Pancreas (tissue), 10 donors: ENCODE measurements around the gene STK10. TPM values are rescaled to one million over a fixed set of nuclear protein-coding genes. Genes with fewer than 3 reads are reported as not detected.

Experiments
- ATAC-seq, 4 donors: fragments of 200-7000 bp; cut with Tn5 transposase; one replicate each; pipeline versions ENCODE4 v1.8.0 to v1.9.1; 2020; ENCODE audit warnings: mild to moderate bottlenecking in 4 of 4, moderate library complexity in 4 of 4
- DNase-seq, 6 donors: peaks; one replicate each; pipeline ENCODE4 v3.0.0-alpha.2; 2020
- FAIRE-seq: peaks from 2 replicates; lab custom pipeline; 2012; peaks lifted over from hg19 to GRCh38; lab: Jason Lieb, UNC
- H3K27ac ChIP-seq, 4 donors: fragments of 200-600 bp; sonication (generic); 1 replicate in 3 of 4; 2 replicates in 1 of 4; pipeline versions ENCODE4 v1.5.0 to v1.8.0; 2020
- H3K27me3 ChIP-seq, 4 donors: fragments of 200-600 bp; one replicate each; pipeline ENCODE4 v1.8.0; 2021
- H3K36me3 ChIP-seq, 3 donors: fragments of 200-600 bp; sonication (generic) in 1 of 3; one replicate each; pipeline versions ENCODE4 v1.5.0 to v1.8.0; 2020 to 2021
- H3K4me1 ChIP-seq, 3 donors: fragments of 200-600 bp; one replicate each; pipeline ENCODE4 v1.8.0; 2021
- H3K4me3 ChIP-seq, 4 donors: fragments of 200-600 bp; sonication (generic) in 2 of 4; one replicate each; pipeline versions ENCODE4 v1.5.0 to v1.8.0; 2020 to 2021
- H3K9me3 ChIP-seq, 4 donors: fragments of 200-600 bp; one replicate each; pipeline ENCODE4 v1.8.0; 2021
- CTCF ChIP-seq, 4 donors: fragments of 200-600 bp; sonication (generic) in 3 of 4; IDR thresholded peaks; one replicate each; pipeline versions ENCODE4 v1.5.0 to v1.8.0; 2021; ENCODE audit warnings: antibody characterized with exemption in 4 of 4
- WGBS, 2 donors: extraction: QIAGEN DNeasy Blood & Tissue Kit; methylation state at CpG; one replicate each; pipeline ENCODE4 v1.1.7; 2013; 5-methylcytosine and 5-hydroxymethylcytosine counted together
- intact Hi-C, 3 donors: fragments of 100-400 bp; cut with DNase I; formaldehyde crosslinking; loops; one replicate each; pipeline versions ENCODE4 v1.11.1 to v1.14.2; 2022
- polyA plus RNA-seq, 2 donors: library from polyadenylated mRNA; stranded (reverse); fragments of 200-250 nt; gene quantifications; one replicate each; pipeline ENCODE4 v1.2.3, GENCODE V29; 2013
- total RNA-seq, 6 donors: library from RNA; stranded (reverse); fragmentation: NEBNext Ultra II Directional in 4 of 6; extraction: Animal tissue kit (Norgen Biotek cat#: 25700) in 4 of 6; gene quantifications; one replicate each; pipeline versions ENCODE4 v1.2.1 to v1.2.4, GENCODE V29; 2021 to 2023
- donor health status: healthy with polysubstance abuse.
- donor health status: DM: no; HTN: no; CAD: no; lungs with moderate emphysema.
- donor health status: DM: no; HTN: no; CAD: no.
- donor health status: control.
- donor health status: control.
- donor health status: Bipolar disorder and iron deficiency.
- donor health status: DM: yes; HTN: yes; CAD: no.
- donor health status: DM: no; HTN: no; CAD: no.
- donor health status: DM: no; HTN: no; CAD: no.
- donor health status: DM: yes; HTN: yes; CAD: no.

STK10 gene
- total and polyA plus RNA-seq, 8 donors = 4.1 to 16.3 (median 7.3) TPM

- 66 to 69% methylated on average over 10 of the region's 10 CpGs for WGBS, 2 donors
- no peak for TF ChIP-seq CTCF (IDR thresholded peaks at IDR 0.05)
- Histone ChIP-seq H3K9me3 (no peaks in the 10 kb centered on the region), H3K4me1 (peaks cover 0 to 3% (median 0%) of the 10 kb centered on the region in 3 donors), H3K27ac (no peak overlapping the region), H3K36me3 (no peaks in the 10 kb centered on the region), H3K4me3 (no peak overlapping the region), H3K27me3 (no peaks in the 10 kb centered on the region)
- FAIRE-seq (no peak), DNase-seq (no peak), ATAC-seq (no peak)
- intact Hi-C loops = no loop called here
Observed at GRCh38 chr5:172076761-172077244, 111.2 kb downstream of the STK10 start.

GRCh38 chr5:172075656-172076055 lies 112.4 kb downstream of the STK10 start:
- FAIRE-seq (no peak), ATAC-seq (no peak), DNase-seq (no peak)
- Histone ChIP-seq H3K9me3 (no peaks in the 10 kb centered on the region), H3K4me1 (peaks cover 0 to 3% (median 0%) of the 10 kb centered on the region in 3 donors), H3K4me3 (no peak overlapping the region), H3K36me3 (no peaks in the 10 kb centered on the region), H3K27ac (no peak overlapping the region), H3K27me3 (no peaks in the 10 kb centered on the region)
- intact Hi-C loops = no loop called here
- WGBS, 2 donors = 98 to 100% methylated on average over 4 of the region's 4 CpGs
- no peak for TF ChIP-seq CTCF (IDR thresholded peaks at IDR 0.05)

- intact Hi-C loops = no loop called here
- H3K36me3 ChIP-seq = no peaks in the 10 kb centered on the region
- H3K4me3 ChIP-seq = no peak overlapping the region
- no peaks in the 10 kb centered on the region for H3K9me3 ChIP-seq
- no peak for TF ChIP-seq CTCF (IDR thresholded peaks at IDR 0.05)
- no peaks in the 10 kb centered on the region for H3K27me3 ChIP-seq
- no peak for DNase-seq
- H3K4me1 ChIP-seq = peaks cover 0 to 3% (median 0%) of the 10 kb centered on the region in 3 donors
- no peak overlapping the region for H3K27ac ChIP-seq
- FAIRE-seq = no peak
- no peak for ATAC-seq
- WGBS, 2 donors = 92 to 96% methylated on average over 3 of the region's 3 CpGs
Observed at GRCh38 chr5:172074896-172075295, 113.1 kb downstream of the STK10 start.

- no peak for FAIRE-seq
- 89 to 94% methylated on average over 3 of the region's 3 CpGs for WGBS, 2 donors
- no peak for TF ChIP-seq CTCF (IDR thresholded peaks at IDR 0.05)
Observed at GRCh38 chr5:172071309-172071875, 116.6 kb downstream of the STK10 start.

GRCh38 chr5:172065431-172066065 lies 122.5 kb downstream of the STK10 start:
- intact Hi-C loops = no loop called here
- no peak overlapping the region for H3K4me3 ChIP-seq
- no peaks in the 10 kb centered on the region for H3K4me1 ChIP-seq
- no peak for FAIRE-seq
- no peak for DNase-seq
- H3K36me3 ChIP-seq = no peaks in the 10 kb centered on the region
- TF ChIP-seq CTCF (IDR thresholded peaks at IDR 0.05) = no peak
- no peak overlapping the region for H3K27ac ChIP-seq
- 82 to 88% methylated on average over 7 of the region's 7 CpGs for WGBS, 2 donors
- ATAC-seq = no peak
- H3K9me3 ChIP-seq = no peaks in the 10 kb centered on the region
- no peaks in the 10 kb centered on the region for H3K27me3 ChIP-seq

More at GRCh38 chr5:172071309-172071875, 116.6 kb downstream of the STK10 start:
- intact Hi-C loops = no loop called here
- Histone ChIP-seq H3K9me3 (no peaks in the 10 kb centered on the region), H3K4me1 (no peaks in the 10 kb centered on the region), H3K27me3 (no peaks in the 10 kb centered on the region), H3K36me3 (no peaks in the 10 kb centered on the region), H3K27ac (no peak overlapping the region), H3K4me3 (no peak overlapping the region)
- DNase-seq (no peak), ATAC-seq (no peak)
